ENCODE measurements around the gene IL15. TPM values are rescaled to one million over a fixed set of nuclear protein-coding genes. Genes with fewer than 3 reads are reported as not detected.

The IL15 gene
- total and polyA plus RNA-seq, 12 donors: 1.4 to 19.6 (median 2.0) TPM

GRCh38 chr4:141771889-141772830 lies 135.8 kb downstream of the IL15 start:
- no peaks in the 10 kb centered on the region for H3K36me3 ChIP-seq
- intact Hi-C loops (cut with DNase I): no loop called here
- ATAC-seq: no peak
- no peaks in the 10 kb centered on the region for H3K9me3 ChIP-seq
- DNase-seq: no peak
- no peak overlapping the region for H3K4me3 ChIP-seq
- TF ChIP-seq, protein P1, sequence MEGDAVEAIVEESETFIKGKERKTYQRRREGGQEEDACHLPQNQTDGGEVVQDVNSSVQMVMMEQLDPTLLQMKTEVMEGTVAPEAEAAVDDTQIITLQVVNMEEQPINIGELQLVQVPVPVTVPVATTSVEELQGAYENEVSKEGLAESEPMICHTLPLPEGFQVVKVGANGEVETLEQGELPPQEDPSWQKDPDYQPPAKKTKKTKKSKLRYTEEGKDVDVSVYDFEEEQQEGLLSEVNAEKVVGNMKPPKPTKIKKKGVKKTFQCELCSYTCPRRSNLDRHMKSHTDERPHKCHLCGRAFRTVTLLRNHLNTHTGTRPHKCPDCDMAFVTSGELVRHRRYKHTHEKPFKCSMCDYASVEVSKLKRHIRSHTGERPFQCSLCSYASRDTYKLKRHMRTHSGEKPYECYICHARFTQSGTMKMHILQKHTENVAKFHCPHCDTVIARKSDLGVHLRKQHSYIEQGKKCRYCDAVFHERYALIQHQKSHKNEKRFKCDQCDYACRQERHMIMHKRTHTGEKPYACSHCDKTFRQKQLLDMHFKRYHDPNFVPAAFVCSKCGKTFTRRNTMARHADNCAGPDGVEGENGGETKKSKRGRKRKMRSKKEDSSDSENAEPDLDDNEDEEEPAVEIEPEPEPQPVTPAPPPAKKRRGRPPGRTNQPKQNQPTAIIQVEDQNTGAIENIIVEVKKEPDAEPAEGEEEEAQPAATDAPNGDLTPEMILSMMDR (IDR thresholded peaks at IDR 0.05): no peak
- H3K27me3 ChIP-seq: no peaks in the 10 kb centered on the region
- 68 to 72% methylated on average over 10 of the region's 10 CpGs for WGBS, 2 donors
- H3K27ac ChIP-seq: no peak overlapping the region
- H3K4me1 ChIP-seq: no peaks in the 10 kb centered on the region

DNA sequence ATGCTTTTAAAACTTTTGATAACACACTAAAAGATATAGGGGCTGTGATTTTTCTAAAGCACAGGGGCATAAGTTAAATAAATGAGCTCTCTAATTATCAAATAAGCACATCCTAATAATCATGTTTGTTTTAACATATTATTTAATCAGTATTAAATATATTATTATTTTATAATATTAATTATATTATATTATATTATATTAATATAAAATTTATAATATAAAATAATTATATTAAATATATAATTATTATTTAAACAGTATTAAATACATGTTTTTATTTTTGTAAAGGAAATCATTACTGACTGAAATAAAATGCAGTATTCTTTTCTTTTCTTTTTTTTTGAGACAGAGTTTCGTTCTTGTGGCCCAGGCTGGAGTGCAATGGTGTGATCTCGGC lies 136.5 kb downstream of the IL15 start:
- no peaks in the 10 kb centered on the region for H3K27me3 ChIP-seq
- no peaks in the 10 kb centered on the region for H3K9me3 ChIP-seq
- intact Hi-C loops (cut with DNase I): no loop called here
- H3K4me3 ChIP-seq: no peak overlapping the region
- DNase-seq (no peak), ATAC-seq (no peak)
- TF ChIP-seq, protein P1 (IDR thresholded peaks at IDR 0.05): no peak
- 92 to 100% methylated on average over 2 of the region's 2 CpGs for WGBS, 2 donors
- H3K4me1 ChIP-seq: no peaks in the 10 kb centered on the region
- H3K27ac ChIP-seq: no peak overlapping the region
- H3K36me3 ChIP-seq: no peaks in the 10 kb centered on the region

- H3K4me3 ChIP-seq: no peak overlapping the region
- DNase-seq (no peak), ATAC-seq (no peak)
- intact Hi-C loops (cut with DNase I): no loop called here
- TF ChIP-seq, protein P1 (IDR thresholded peaks at IDR 0.05): no peak
- peaks cover 0 to 4% (median 0%) of the 10 kb centered on the region in 11 donors for H3K9me3 ChIP-seq
- no peak overlapping the region for H3K27ac ChIP-seq
- no peaks in the 10 kb centered on the region for H3K27me3 ChIP-seq
- H3K4me1 ChIP-seq: no peaks in the 10 kb centered on the region
- no peaks in the 10 kb centered on the region for H3K36me3 ChIP-seq
These were observed 145.8 kb downstream of the IL15 start for GRCh38 chr4:141782205-141782604.
